C4-2B (cell line): ENCODE results near the gene HDDC2.
"Not testable (repeated sequence)": the region's sequence is repeated elsewhere in the genome, so short reads cannot be mapped to it uniquely, and the experiment has no call there.

Experiments used
- H3K27ac ChIP-seq: fragments of 450-650 bp; 2 replicates; pipeline ENCODE4 v1.5.1; 2017
- CTCF ChIP-seq: fragments of 450-650 bp; conservative IDR thresholded peaks from 2 replicates; pipeline ENCODE4 v1.5.1; 2017; ENCODE audit warnings: mild to moderate bottlenecking
- ZFX ChIP-seq: fragments of 450-650 bp; IDR thresholded peaks from 2 replicates; pipeline ENCODE4 v1.6.1; 2017

HDDC2 gene

GRCh38 chr6:125294925-125295324 is 6.8 kb downstream of the HDDC2 start:
- no peak for TF ChIP-seq ZFX
- no peak overlapping the region for H3K27ac ChIP-seq

- H3K27ac ChIP-seq: no peak overlapping the region
- no peak for TF ChIP-seq ZFX
- TF ChIP-seq CTCF: no peak
Measured at GRCh38 chr6:125294036-125294435, 7.7 kb downstream of the HDDC2 start.

GRCh38 chr6:125293587-125293986 is 8.2 kb downstream of the HDDC2 start:
- H3K27ac ChIP-seq: no peak overlapping the region
- no peak for TF ChIP-seq ZFX
- no peak for TF ChIP-seq CTCF

- H3K27ac ChIP-seq: no peak overlapping the region
- TF ChIP-seq ZFX (no peak), CTCF (no peak)
Measured at GRCh38 chr6:125287718-125288117, 14.0 kb downstream of the HDDC2 start.

- TF ChIP-seq ZFX (no peak), CTCF (no peak)
- no peak overlapping the region for H3K27ac ChIP-seq
Measured at GRCh38 chr6:125285936-125286335, 15.8 kb downstream of the HDDC2 start.

GRCh38 chr6:125285353-125285752 is 16.4 kb downstream of the HDDC2 start:
- H3K27ac ChIP-seq: no peak overlapping the region
- TF ChIP-seq CTCF (no peak), ZFX (no peak)

- not testable (repeated sequence) for H3K27ac ChIP-seq
Measured at GRCh38 chr6:125282470-125282869, 19.3 kb downstream of the HDDC2 start.

GRCh38 chr6:125280370-125281035 is 21.3 kb downstream of the HDDC2 start:
- not testable (repeated sequence) for H3K27ac ChIP-seq

- TF ChIP-seq CTCF: no peak
- no peak for TF ChIP-seq ZFX
- H3K27ac ChIP-seq: no peak overlapping the region
Measured at GRCh38 chr6:125279961-125280360, 21.8 kb downstream of the HDDC2 start.
